Right ventricle myocardium superior (tissue), 1 donor: ENCODE data around the gene PRMT7. TPM values are rescaled to one million over a fixed set of nuclear protein-coding genes. Genes with fewer than 3 reads are reported as not detected.
A peak's percentile ranks its signal among the peaks of the same experiment; 100 is the strongest.

Source experiments
- ATAC-seq: fragments of 200-7000 bp; cut with Tn5 transposase; one replicate; pipeline ENCODE4 v1.9.1; 2020; ENCODE audit warnings: mild to moderate bottlenecking; ENCODE audit not compliant: poor library complexity
- DNase-seq: peaks from one replicate; pipeline ENCODE4 v3.0.0-alpha.2; 2020
- intact Hi-C: fragments of 100-400 bp; cut with DNase I; formaldehyde crosslinking; loops from one replicate; pipeline ENCODE4 v1.11.2; 2022
- total RNA-seq: library from RNA; stranded (reverse); fragmentation: NEBNext Ultra II Directional; extraction: Animal tissue kit (Norgen Biotek cat#: 25700); gene quantifications from one replicate; pipeline ENCODE4 v1.2.1, GENCODE V29; 2021
- donor health status: DM: no; HTN: yes; CAD: no; lungs with severe emphysema.

PRMT7 gene
- total RNA-seq, 1 donor from 2014 or later = 28.1 TPM

DNA sequence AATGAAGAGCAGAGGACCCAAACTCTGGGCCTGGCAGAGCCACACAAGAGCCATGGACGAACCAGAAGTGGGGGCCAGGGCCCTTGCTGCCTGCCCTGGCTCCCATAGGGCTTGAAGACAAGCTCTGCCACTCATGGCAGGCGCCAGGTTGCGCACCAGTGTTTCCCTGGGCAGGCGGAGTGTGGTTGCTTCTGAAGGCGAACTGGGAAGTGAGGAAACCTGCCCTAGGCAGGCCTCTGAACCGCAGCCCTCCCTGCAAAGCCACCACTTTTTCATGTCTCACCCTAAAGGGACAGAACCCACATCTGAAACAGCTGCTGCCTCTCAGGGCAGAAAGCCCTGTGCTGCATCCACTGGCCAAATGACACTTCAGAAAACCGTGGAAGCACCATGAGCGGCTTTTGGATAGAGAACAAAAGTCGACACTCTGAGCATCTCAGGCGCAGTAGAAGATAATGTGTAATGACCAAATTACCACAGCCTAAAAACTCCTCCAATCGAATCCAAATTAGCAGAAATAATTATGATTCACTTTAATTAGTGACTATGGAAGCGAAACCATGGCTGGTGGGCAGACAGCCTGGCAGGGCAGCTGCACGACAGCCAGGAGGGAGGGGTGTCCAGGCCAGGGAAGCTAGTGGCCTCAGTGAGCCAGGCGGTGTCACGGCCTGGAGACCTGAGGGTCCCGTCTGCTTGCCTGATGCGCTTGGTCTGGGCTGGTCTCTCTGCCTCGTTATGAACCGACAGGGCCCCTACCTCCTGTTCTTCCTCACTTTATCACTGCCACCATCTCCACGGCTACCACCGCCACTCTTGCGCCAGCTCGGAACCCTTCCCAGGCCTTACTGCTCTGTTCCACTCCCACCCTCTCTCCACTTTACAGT, 59.1 kb downstream of the PRMT7 start:
- intact Hi-C loops = no loop called here
- DNase-seq (no peak), ATAC-seq (no peak)

DNA sequence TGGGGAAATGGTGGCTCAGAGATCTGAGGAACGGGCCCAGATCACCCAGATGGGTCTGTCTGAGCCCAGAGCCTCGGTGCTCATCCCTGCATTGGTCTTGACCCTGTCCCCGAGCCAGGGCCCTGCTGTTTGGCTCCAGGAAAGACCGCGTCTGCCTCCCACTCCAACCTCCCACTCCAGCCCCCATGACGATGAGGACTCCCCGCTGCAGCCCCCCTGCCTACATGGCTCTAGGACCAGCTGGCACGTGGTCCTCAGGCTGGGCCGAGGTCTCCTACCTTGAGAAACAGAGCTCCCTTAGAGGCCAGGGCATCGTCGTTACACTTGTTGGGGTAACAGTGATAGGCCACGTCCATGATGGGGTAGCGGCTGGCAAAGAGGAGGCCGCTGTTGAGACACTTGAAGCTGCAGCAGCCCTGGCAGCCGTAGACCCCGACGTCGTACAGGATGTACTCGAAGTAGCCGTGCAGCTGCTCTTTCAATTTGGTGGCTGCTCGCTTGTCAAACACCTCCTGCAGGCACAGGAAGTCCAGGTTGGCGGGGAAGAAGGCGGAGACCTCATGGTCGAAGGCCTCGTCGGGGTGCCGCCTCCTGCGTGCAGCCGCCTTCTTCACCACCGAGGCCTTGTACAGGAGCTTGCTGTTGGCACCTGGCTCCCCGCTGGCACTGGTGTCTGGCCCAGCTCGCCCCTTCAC, 59.9 kb downstream of the PRMT7 start:
- intact Hi-C loops = no loop called here
- DNase-seq (no peak), ATAC-seq (no peak)

DNA sequence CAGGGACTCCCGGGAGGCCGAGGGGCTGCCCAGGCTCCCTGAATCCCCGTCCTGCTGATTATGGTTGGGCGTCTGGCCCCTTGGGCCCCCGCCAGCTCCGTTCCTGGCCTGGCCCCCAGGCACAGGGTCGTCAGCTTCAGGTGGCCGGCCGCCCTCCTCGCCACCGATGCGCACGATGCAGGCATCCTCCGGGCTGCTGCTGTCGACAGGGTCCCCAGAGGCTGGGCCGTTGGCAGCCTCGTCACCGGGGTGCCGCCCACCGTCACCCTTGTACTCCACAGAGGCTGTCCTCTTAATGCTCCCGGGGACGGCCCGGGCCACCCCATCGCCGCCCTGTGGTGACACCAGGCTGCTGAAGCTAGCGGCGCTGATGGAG, 60.4 kb downstream of the PRMT7 start:
- no peak for ATAC-seq
- DNase-seq = no peak
- intact Hi-C loops = no loop called here

DNA sequence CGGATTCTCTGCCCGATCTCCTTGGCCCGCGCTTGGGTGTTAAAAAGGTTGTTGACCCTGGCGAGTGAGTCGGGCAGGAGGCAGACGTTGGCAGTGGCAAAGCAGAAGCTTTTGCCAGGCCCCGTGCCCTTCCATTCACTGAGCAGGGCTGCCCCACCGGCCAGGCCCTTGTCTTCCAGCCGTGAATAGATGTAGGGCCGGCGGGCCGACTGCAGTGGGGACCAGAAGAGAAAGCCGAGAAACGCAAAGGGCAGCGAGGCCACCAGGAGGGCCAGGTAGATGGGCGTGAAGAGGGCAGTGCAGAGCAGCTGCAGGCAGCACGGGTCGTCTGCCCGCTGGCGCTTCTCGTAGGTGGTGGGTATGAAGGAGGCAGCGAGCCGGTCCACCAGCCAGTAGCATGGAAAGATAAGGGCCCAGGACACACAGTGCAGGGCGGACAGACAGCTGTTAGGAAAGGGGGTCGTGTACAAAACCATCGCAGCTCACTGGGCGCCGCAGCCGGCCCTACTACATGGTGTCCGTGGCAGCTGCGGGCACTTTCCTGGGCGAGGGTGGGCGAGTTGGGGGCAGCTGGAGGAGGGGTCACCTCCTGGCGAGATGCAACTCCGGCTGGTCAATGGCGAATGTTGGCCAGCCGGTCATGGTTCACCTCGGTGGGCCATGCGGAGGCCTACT, 61.0 kb downstream of the PRMT7 start:
- intact Hi-C loops = no loop called here
- no peak for DNase-seq
- no peak for ATAC-seq

DNA sequence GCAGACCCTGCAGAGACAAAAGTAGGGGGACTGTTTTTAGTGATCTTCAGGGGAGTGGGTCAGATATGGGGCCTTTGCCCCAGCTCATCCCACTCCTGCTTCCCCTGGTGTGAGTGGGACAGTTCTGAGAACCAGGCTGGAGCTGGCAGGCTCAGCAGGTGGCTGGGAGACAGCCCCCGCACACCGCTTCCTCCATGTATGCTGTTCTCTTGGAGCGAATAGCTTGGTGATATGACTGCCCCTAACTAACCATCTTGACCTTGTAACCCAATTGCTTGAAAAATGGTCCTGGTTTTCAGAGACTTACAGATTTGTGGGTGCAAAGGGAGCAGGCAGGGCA, 61.5 kb downstream of the PRMT7 start:
- DNase-seq (no peak), ATAC-seq (no peak)
- intact Hi-C loops = no loop called here

DNA sequence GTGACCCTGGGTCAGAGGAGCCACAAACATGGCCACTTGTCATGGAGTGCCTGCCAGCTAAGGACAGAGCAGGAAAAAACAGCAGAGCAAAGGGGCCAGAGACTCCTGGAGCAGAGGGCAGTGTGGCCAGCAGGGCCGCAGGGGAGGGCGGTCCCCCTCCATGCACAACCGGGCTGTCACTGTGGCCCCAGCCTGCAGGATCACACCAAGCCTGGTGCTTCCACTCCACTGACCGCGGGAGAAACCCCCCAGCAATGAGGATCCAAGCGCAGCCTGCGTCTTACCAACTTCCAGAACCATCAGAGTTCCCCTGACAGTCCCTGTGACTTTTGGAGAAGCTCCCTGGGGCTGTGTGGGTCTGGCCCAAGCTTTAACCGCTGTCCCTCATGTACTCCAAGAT, 62.0 kb downstream of the PRMT7 start:
- DNase-seq (no peak), ATAC-seq (no peak)
- intact Hi-C loops = no loop called here

DNA sequence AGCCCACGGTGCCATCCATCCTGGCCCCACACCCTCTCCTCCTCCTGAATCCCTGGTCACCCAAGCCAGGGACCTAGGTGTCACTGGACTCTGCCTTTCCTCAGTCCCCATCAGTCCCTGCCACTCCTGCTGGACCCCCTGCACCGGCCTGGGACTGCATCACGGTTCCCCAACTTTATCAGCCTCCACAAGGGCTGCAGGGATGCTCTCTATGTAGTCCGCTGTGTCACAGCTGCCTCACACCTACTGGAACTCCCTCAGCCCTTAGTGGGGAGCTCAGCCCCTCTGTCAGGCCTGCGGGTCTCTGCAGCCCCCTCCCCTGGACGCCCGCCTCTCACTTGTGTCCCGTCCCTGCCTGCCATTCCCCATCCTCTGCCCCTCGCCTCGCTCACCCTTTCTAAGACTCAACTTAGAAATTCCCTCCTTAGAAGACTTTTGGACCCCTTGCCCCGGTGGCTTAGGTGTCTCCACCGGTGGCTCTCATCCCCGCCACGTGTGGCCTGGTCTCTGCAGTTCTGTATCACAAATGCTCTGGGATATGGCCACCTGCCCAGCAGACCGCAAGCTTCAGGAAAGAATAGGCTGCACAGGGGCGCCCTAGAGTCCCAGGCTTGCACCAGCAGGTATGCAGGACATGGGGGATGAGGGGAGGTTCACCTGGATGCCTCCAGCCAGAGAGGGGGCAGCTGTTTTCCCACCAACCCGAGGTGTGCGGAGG, 62.9 kb downstream of the PRMT7 start:
- intact Hi-C loops = no loop called here
- no peak for DNase-seq
- no peak for ATAC-seq

DNA sequence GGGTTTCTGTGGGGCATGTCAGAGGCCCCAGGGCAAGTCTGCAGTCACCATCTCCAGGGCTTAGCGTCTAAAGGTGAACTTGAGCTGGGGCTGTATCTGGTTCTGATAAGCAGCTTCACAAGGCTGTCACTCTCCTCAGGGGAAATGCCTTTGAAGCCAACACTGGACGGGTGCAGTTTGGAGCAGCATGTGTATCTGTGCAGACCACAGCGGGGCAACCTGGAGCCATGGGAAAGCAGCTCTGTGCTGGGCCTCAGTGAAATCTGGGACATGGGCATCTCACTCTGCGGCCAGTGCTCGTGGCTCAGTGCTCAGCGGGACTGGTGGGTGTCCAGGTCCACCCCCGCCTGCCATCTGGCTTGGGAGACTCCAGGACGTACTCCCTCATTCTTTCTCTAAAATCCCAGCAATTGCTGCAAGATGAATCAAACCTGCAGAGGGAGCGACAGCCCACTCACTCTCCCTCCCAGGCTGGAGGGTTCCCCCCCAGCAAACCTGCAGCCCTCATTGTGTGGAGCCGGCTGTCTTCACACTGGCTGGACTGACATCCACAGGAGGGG, 63.5 kb downstream of the PRMT7 start:
- peak; percentile 26 for ATAC-seq
- DNase-seq = no peak
- intact Hi-C loops = no loop called here

DNA sequence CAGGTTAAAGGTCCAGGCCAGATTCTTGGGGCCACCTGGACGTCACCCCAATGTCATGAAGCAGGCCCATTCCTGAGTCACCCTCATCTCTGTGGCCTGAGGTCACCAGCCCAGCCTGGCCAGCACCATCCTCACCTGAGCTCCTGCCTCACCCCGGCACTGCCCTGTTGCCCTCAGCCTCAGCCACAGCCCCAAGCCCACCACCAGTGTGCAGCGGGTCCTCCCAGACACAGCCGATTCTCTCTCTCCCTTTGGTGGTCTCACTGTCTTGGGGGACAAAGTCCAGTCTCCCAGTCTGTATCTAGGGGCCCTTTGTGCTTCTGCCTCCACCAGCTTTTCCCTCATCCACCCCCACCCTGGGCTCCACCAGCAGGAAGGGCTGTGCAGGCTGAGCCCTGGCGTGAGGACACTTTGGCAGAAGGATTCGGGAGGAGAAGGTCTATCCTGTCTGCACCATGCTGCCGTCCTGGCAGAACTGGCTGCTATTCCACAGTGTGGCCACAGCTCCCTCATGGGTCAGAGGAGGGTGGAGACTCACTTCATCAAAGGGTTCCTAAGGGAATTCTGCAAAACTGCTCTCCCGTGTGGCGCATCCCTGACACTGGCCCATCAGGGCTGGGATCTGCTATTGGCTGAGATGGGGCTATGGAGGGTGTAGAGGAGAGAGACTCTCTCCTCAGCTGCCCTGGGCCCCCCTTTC, 64.3 kb downstream of the PRMT7 start:
- DNase-seq = no peak
- intact Hi-C loops = no loop called here
- ATAC-seq = no peak

DNA sequence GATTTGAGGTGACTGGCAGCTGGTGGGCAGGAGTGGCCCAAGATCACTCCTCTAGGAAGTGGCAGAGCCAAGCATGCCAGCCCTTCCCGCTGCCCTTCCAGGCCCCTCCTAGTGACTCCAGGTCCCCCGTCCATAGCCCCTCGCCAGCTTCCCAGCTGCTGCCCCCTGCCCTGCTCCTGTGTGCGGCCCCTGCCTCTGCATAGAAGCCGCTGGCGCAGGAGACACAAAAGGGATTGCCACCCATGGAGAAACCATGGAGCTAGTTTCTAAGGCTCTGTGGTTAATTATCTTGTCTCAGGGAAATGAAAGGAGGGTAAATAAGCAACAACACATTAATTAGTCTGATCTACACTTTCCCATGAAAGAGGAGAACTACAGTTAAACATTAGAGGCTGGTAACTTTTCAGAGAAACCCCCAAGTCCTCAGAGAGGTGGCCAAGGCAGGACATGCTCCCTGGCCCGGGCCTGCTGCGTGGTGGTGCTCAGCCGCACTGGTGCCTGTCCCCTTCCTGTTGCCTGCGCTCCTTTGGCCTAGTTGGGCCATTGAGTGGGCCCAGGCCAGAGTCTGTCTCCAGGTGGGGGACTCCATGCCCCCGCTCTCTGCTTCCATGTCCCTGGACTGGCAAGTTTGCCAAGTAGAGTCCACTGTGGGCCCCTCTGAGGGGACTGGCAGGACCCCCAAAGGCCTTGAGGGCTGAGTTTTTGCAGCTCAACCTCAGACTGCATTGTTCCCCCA, 65.2 kb downstream of the PRMT7 start:
- intact Hi-C loops = no loop called here
- DNase-seq = no peak
- no peak for ATAC-seq

DNA sequence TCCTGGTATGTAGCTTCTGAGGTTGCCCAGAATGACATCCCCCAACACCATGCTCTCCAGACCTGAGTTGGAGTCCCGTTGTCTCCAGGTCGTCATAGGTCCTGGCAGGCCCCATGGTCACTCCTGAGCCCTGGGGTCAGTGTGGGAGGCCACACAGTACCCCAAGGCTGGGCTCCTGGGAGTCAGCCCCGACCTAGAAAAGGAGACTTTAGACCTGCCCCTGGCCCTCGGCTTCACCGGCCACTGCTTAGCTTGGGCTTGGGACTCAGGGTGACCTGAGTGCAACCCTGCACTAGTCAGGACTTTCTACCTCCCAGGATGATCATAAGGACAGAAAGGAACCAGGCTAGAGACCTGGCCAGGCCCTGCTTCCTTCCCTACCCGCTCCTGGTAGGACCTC, 65.8 kb downstream of the PRMT7 start:
- intact Hi-C loops = no loop called here
- no peak for ATAC-seq
- no peak for DNase-seq

DNA sequence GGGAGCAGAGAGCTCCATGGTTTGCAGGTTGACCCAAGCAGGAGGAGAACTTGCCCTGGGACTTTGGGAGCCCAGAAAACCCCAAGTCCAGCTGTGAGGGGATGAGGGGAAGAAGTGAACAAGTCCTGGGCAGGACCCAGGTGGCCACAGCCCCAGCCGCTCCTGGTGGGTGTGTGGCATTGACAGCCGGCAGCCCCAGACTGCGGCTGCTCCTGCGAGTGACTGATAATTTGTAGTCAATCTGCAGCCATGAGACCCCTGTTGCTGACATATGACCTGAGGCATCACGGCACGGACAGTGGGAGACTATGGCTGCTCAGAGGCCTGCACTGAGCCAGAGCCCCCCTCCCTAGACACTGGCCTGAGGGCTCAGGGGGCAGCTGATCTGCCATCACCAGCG, 66.4 kb downstream of the PRMT7 start:
- ATAC-seq (no peak), DNase-seq (no peak)
- intact Hi-C loops = no loop called here

DNA sequence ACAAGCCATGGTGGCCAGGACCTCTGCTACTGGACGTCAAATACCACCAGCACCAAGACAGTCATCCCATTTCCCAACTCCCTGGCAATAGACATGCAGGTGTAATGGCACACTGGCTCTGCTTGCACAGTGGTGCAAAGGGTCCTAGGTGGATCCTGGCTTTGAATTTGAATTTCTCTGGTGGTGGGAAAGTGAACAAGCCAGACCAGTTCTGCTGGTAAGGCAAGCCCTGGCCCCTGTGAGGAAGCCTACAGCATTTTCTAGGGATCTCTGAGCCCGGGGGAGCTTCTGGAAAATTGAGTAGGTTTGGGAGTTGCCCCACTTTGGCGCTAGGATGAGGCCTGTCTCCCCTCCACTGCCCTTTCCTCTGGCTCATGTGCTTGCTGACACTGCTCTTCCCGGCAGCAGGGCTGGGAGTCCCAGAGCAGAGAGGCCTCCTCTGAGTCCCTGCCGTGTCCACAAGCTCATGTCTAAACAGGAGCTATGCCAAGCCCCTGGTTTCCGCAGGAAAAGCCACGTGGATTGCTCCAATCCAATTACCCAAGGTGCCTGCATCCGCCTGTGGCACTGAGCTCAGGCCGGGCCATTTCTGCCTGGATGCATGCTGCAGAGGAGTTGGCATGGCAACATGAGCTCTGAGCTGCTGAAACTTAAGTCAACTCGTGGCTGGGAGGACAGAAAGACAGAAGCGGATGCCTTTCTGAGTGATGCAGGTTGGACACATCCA, 67.0 kb downstream of the PRMT7 start:
- ATAC-seq (no peak), DNase-seq (no peak)
- intact Hi-C loops = no loop called here

DNA sequence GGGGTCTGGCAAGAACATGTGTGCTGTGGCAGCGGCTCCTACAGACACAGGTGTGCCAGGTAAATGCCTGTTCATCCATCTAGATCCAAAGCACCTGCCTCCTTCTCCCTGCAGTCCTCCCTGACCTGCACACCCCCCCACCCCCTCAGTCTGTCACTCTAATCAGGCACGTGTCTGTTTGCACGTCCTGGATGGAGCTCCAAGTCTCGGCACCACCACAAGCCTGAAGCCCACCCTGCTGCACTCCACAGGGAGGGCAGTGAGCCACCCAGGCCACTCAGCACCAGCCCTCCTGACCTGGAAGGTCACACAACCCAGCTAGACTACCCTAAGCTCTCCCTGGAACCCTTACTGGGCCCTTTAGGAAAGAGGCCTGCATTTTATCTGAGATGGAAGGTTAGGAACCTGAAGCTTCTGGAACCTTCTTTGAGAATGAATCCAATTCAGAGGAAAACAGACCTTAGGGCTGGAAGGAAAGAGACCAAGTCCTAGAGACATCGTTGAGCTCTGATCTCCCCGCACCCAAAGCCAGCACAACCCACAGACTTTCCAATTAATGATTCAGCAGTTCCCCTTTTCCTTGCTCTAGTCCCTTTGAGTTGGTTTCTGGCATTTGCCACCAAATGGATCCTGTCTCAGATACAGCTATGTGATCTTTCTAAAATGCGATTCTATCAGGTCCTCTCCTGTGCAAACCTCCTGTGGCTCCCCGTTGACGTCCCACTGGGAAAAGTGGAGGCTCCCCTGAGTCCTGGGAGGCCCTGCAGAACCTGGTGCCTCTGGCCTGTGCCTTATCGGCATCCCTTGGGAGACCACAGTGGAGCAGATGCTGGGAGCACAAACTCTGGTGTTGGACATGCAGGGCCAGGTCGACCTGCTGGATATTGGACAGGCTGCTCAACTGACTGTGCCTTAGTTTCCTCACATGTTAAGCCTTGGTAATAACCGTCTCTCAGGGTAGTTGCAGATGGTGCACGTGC, 67.9 kb downstream of the PRMT7 start:
- intact Hi-C loops = no loop called here
- ATAC-seq = no peak
- no peak for DNase-seq

DNA sequence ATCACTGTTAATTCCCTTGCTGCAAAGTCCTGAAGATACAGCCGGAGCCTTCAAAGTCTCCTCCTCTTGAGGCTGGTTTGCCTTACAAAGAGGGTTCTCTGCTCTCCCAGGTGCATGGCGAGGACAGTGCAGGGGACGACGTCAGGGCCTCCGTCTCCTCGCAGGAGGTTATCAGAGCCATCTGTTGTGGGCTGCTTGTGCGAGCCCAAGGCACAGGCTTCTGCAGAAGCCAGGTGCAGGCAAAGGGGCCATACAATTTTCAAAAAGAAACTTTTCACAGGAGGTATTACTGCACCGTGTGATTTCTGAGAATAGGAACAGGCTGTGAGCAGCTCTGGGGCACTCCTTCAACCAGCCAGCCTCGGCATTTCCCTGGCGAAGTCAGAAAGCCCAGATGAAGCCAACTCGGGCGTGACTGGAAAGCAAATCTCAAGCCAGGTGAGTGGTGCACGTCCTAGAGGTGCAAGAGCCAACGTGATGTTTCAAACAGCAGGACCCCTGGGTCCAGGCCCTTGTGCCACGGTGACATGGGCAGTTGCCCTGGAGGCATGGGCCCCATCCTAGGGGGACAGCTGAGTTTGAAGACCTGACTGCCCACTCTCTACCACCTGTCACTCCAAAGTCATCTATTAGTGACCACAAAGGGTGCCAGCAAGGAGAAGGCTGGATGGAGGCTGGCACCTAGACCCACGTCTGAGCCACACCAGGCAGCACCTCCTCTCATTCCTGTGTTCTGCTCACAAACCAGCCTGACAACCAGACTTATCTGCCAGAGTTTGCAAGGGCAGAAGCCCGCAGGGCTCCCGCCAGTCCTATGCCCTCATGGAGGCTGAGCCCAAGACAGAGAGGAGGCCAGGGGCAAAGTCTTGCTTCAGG, 68.9 kb downstream of the PRMT7 start:
- intact Hi-C loops = no loop called here
- no peak for ATAC-seq
- no peak for DNase-seq
